GM19463 (cell line): Measurements from ENCODE around the gene TLCD5.
A peak's percentile ranks its signal among the peaks of the same experiment; 100 is the strongest.

Source experiments
- ATAC-seq: cut with Tn5 transposase; IDR thresholded peaks from one replicate; pipeline ENCODE4 v1.9.1; 2021; ENCODE audit warnings: mild to moderate bottlenecking, moderate library complexity; ENCODE audit not compliant: unreplicated experiment

TLCD5 gene

DNA sequence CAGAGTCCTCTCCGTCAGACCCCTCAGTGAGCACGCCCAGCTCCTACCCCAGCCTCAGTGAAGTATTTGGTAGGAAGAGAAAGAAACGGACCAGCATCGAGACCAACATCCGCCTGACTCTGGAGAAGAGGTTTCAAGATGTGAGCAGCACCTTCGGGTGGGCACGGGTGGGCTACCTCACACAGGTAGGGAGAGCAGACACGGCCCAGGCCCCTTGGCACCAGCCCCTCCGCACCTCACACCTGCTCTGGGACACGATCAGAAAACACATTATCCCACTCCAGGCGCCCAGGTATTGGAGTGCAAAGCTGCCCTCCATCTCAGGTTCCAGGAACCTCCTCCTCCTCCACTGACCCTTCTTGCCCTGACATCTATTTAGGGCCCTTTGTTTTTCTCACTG is 17.6 kb upstream of the TLCD5 start:
- no peak for ATAC-seq

DNA sequence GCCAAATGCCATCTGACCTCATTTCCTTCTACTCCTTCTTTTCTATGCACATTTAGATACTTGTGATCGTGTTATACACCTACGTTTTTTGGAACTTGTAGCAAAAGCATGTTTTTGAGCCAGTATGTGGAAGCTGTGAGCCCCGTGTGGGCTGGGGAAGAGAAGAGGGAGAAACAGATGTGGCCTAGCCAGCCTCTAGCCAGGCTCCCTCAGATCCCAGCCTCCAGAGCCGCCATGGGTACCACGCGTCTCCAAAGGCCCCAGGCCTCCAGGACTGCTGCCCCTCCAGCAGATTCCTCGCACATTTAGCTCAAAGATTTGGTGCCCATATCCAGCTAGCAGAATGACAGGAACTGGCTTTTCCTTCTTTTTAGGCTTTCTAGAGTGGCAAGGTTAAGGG is 17.0 kb upstream of the TLCD5 start:
- no peak for ATAC-seq

DNA sequence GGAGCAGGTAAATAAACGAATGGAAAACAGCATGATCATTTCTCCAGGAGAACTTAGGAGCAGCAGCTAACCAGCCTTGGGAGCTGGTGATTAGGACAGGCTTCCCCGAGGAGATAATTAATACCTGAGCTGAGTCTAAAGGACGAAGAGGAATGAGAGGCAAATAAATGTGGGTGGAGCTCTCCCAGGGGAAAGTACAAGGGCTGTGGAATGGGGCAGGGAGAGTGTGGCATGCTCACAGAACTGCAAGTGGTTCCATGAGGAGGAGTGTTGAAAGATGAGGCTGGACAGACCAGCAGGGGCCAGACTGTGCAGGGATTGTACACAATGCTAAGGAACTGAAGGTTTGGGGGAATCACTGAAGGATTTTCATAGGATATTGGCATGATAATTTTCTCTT is 14.2 kb upstream of the TLCD5 start:
- no peak for ATAC-seq

DNA sequence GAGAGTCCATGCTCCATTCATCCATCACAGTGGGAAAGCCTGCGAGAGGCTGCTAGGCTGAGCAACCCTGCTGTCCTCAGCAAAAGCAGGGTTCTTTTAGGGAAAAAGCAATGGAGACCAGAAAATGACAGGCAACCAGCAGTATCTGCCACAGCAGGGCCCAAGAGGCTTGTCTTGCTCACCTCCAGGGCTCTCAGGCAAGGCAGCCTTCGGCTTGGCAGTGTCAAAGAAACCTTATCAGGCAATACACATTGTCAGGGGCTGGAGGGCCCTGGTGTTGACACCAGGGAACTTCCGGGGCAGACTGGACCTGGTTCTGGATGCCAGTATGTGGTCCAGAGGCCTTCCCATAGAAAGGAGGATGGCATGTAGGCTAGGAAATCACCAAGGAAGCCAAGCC is 10.2 kb upstream of the TLCD5 start:
- no peak for ATAC-seq

DNA sequence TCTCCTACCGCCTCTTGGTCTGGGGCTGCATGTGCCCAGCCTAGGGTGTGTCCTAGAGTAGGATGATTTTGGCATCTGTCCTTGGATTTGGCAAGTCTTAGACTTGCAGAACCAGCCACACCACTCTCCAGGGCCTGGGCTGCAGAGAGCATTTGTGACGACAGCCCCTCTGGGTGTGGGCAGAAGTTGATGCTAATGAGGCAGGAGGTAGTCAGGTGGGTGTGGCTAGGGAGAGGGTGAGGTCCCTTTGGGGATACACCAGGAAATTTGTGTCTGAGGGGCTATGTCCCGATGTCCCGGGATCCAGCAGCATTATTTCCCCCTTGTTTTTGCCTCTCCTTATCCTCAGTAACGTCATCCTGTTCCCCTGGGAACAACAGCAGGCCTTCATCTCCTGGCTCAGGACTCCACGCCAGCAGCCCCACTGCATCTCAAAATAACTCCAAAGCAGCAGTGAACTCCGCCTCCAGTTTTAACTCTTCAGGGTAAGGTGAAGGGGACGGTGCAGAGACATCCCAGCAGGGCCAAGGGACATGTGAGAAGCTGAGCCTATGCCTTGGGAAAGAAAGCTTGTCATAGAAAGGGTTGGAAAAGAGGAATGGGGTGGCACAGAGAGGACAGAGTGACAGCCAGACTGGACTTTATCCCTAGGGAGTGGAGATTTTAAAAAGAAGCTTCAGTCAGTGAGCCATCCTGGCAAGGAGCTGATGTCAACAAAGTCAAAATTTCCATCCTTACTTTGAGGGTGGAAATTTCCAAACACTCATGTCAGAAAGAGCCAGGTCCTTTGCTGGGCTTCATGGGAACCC is 8.0 kb upstream of the TLCD5 start:
- ATAC-seq: no peak

DNA sequence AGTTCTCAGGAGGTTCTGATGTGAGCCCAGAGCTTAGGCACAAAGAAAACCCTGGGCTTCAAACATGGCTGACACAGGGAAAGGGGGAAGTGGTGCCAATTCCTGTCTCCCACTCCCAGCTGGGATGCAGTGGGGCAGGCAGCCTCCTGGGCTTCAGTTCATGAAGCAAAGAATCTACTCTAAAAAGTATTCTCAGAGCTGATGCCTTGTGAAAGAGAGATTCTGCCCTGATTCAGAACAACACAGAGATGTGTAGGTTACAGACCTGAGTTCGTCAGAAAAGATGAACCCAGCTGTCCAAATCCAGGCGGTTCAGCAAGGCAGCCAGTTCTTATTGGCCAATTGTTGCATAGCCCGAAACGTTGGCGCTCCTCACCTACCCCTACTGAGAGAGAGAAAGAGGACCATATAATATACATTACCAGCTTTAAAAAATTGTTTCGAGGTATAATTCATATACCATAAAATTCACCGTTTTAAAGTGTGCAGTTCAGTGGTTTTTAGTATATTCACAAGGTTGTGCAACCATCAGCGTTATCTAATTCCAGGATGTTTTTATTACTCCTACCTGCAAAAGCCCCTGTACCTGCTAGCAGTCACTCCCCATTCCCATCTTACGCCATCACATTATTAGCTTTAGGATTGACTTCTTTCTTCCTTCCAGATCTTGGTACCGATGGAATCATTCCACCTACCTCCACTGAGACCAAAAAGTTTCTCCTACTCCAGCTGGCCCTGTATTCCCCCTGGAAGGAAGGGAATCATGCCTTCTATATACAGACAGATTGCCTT is 7.2 kb upstream of the TLCD5 start:
- ATAC-seq: no peak

DNA sequence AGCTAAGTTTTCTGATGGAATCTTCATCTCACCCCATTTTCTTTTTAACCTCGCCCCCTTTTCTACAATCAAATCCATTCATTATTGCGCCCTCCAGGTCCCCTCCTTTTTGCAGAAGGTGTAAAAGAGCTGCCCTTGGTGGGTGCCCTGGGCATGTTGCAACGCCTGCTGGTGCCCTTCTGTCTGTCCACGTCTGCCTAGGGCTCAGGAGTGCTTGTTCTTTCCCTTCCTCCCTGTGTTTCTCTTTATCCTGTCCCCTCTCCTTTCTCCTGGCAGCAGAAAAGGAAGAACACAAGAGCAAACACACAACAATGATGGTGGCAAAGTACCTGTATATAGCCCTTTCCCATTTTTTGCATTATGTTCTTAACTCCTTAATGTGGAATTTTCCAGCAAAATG is 6.2 kb upstream of the TLCD5 start:
- no peak for ATAC-seq

DNA sequence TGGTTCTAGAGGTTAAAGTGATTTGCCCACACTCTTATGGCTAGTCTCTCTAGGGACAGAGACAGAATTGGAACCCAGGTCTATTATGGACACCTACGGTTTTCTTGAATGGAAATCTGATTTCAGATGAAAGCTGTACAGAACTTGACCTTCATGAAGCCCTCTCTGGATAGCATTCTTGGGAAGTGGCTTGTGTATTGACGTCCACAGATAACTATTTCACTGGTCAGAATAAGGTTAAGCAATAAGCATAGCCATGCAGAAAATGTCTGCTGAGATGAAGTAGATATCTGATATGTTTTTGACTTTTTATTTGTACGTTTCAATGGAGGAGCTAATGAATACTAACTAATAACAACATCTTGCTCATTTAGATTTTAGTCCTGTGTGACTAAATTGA is 1.1 kb downstream of the TLCD5 start:
- ATAC-seq: no peak

DNA sequence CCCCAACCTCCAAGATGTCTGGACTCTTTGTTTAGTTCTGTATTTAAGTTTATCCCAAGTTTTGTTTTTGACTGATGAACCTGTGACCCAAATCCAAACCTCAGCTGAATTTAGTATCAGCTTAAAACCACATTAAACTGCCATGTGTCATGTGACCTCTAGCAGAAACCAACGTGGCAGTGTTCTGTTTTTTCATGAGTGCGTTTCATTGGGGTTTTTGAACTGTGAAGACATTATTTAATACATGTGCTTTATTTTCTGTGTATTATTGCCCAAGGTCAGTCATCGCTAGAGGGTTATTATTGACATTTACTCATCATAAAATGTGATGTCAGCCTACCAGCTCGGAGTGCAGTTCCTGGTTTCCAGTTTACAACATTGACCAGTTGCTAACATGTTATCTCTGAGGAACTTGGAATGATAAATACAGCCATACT is 1.8 kb downstream of the TLCD5 start:
- ATAC-seq: no peak

DNA sequence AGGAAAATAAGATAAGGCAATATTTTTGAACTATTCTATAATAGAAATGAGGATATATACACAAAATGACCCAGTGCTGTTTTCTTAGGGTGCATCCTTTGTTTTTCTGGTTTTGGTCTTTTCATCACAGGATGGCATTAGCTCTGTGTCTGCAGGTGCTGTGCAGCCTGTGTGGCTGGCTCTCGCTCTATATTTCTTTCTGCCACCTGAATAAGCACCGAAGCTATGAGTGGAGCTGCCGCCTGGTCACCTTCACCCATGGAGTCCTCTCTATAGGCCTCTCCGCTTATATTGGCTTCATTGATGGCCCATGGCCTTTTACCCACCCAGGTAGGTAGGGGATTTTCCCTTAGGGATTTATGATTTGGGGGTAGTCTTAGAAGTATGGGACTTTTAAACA is 2.2 kb downstream of the TLCD5 start:
- ATAC-seq: no peak

DNA sequence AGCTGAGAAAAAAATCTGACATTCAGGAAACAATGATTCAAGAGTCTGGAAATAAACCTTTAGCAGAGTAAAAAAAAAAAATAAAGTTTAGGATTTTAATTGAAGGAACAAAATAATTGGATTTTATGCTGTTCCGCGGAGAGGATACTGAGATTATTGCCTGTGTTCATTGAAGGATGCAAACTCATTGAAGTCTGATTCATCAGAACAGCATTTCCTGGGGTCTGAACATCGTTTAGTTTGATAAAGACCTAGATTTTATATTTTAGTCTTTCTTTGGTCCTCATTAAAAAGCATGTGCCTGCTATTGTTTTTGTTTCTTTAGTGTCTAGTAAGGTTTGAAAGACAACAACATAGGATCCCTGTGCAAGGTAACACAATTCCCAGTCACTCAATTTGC is 4.5 kb downstream of the TLCD5 start:
- ATAC-seq: no peak

DNA sequence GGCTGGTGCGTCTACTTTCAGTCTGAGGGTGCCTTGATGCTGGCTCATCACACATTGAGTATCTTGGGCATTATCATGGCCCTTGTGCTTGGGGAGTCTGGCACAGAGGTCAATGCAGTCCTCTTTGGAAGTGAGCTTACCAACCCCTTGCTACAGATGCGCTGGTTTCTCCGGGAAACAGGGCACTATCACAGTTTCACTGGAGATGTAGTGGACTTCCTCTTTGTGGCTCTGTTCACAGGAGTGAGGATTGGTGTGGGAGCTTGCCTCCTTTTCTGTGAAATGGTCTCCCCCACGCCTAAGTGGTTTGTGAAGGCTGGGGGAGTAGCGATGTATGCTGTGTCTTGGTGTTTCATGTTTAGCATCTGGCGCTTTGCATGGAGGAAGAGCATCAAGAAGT is 4.9 kb downstream of the TLCD5 start:
- ATAC-seq: no peak

DNA sequence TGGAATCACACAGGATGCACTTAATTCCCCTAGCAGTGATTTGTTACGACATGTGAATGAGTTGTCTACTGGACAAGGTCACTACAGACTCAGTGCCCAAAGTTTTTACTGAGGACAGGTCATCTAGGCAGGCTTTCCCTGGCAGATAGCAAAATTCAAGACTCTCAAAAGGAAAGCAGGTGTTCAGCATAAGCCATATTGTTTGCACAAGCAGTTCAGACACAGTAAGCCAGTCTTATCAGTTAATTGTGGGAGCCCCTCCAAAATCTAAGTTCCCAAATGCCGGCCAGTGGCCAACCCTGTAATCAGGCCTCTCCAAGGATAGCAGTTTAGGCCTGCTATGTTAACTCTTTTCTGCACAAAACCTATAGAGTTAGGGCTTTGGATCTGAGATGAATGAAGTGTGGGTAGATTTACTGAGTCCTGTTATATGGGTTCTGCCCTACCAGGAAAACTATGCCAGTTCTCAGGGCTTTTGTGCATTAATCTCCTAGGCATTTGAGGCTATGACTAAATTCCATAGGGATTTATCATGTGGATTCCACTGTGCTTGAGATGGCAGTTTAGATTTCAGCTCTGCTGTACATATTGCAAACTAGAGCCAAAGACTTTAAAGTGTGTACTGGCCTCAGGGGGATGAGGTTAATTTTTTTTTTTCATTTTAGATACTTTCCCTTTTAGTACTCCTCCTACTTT is 6.3 kb downstream of the TLCD5 start:
- no peak for ATAC-seq

DNA sequence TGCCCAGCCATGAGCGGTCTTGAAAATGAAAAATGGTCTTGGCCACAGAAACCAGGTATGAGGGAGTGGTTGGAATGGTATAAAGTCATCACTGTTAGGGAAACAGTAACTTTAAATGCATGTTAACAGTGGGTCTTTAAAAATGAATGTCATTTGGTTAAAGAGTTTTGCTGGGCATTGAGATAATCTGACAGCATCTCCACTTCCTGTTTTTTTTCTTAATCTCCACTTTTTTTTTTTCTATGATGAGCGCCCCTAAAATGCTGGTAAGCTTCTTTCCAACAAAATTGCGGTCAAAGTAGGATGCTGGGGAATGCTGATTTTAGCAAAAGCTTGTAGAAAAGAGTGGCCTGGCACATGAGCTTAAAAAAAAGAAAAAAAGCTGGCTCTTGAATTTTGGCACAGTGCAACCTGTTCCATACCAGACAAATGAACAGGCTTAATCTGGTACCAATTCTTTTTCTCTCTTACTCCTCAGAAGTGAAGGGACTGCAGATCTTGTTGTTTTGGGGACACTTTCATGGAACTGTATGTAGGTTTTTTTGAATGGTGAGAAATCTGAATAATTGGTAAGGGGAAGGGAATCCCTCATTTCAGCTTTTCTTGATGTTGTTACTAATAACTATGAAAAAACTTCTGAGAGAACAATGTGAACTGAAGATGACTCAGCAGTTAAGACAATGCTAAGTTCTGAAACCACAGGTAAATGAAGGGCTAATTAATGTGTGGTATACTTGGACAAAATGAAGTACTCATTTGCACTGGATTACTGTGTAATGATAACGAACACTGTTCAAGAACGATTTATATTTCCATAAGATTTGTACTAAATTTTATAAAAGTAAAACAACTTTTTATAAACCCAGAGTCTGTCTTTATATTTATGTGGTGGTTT is 8.0 kb downstream of the TLCD5 start:
- no peak for ATAC-seq

DNA sequence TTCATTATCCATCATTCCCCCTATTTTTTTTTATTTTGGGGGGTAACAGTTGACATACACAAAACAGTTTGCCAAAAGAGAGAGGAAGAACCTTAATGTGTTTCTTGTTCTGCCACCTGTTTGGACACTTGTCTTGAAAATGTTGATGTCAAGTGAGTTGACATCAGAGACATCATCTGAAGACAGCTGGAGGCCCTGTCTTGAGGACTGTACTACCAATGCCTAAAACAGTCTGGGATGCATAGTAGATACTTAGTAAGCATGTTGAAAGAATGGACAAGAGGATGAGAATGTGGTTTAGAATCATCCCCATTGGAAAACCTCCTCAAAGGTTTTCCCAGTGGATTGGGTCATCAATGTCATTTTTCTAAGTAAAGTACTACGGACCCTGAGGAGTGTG is 8.7 kb downstream of the TLCD5 start:
- ATAC-seq: no peak

DNA sequence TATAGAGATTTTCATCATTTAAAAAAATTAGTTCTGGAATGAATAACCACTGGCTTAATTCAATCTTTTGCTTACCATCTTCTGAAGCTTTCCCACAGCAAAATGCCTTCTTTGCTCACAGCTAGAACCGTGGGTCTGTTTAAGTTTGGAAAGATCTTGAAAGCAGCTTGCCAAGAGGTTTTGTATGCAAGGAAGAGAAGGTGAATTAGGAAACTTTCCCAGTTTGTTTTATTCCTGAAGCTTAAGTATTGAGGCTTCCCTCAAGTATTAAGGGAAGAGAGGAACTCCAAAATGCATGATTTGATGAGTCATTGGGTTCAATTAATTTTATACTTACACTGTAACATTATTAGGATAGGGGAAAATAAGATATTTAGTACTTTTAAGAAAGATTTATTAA is 9.2 kb downstream of the TLCD5 start:
- ATAC-seq: no peak

DNA sequence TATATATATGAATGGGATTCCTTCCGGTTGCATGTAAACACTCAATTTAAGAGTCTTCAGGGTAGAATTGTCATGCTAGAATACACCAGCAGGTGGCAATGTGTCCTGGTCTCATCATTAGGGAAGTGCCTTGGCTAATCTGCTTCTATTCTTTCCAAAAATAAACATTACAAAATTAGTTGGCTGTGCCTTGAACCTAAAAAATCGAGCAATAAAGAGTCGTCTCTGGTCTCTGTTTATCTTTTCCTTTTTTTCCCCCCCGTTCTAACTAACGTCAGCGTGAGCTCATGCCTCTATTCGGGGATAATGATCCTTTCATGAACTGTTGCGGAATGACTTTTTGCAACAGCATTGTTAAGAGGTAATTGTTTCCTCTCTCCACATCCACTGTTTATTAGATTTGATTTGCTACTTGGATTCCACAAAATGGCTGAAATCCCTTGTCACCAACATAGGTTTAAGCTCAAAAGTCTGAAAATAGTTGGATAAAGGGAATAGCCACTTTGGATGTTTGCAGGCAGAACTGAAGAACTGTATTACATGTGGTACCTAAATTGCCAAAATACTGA is 9.9 kb downstream of the TLCD5 start:
- ATAC-seq: no peak

DNA sequence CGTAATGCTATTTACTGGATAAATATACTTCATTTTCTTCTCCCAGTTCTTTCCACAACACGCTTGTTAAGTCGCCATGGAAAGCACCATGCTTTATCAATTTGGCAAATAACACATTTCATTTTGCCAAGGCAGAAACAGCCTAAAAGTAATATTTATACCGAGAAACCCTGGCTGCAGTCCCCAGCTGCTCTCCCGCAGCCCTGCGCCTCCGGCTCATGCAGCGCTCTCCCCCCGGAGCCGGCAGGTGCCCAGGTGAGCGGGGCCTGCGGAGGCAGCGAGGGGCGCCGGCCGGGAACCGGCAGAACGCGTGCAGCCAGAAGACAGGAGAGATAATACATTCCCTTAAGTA is 10.4 kb downstream of the TLCD5 start:
- peak; percentile 15 for ATAC-seq

DNA sequence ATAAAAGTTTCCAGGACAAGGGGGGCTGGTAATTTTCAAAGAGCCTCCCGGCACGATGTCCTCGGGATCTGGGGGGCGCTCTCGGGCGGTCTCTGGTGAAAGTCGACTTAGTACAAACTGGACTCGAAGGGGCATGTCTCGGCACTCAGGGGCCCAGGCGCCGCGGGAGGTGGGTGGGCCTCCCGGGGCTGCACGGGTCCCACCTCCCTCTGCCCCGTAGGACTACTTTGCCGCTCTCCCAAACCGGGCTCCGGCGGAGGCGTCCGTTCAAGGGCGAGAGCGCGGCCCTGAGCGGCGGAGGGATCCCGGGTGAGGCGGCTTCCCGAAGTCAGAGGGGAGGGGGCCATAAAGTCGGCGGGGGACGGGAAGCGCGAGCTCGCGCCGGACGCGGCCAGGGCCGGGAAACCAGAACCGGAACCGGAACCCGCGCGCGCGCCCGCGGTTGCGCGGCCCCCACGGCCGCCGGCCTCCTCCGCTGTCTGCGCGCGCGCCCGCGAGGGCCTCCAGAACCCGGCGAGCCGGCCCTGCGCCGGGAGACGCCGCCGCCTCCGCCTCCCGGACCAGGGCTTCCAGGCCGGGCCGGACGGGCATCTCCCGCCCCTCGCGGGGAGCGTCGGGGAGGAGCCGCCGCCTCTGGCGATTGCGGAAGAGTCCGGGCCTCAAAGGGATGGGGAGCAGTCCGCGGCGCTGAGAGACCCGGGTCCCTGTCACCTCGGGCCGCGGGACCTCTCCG is 11.0 kb downstream of the TLCD5 start, which contains the start of gene ARHGEF12:
ARHGEF12 (plus strand) TSS at position 506 of the 733 bp plus-strand sequence. CDS start 831 bp downstream, outside the sequence.
- ATAC-seq: peak; percentile 63
